Transverse colon (tissue), 4 donors: Measurements from ENCODE around the gene ANGPTL2. TPM values are rescaled to one million over a fixed set of nuclear protein-coding genes. Genes with fewer than 3 reads are reported as not detected.
A peak's percentile ranks its signal among the peaks of the same experiment; 100 is the strongest.

Experiments
- DNase-seq: peaks from one replicate; pipeline ENCODE4 v3.0.0-alpha.2; 2019
- H3K27ac ChIP-seq, 4 donors: fragments of 200-600 bp; sonication (generic); 2 replicates each; pipeline ENCODE4 v1.5.1; 2016 to 2018; ENCODE audit warnings: inconsistent platforms in 4 of 4
- H3K27me3 ChIP-seq: fragments of 200-600 bp; sonication (generic); 2 replicates; pipeline ENCODE4 v1.5.1; 2017; ENCODE audit warnings: inconsistent platforms
- H3K36me3 ChIP-seq, 4 donors: fragments of 200-600 bp; sonication (generic); 2 replicates each; pipeline ENCODE4 v1.5.1; 2017 to 2019; ENCODE audit warnings: inconsistent platforms in 4 of 4
- H3K4me1 ChIP-seq, 4 donors: fragments of 200-600 bp; sonication (generic); 2 replicates each; pipeline ENCODE4 v1.5.1; 2017 to 2020; ENCODE audit warnings: inconsistent platforms in 4 of 4
- H3K4me3 ChIP-seq, 4 donors: fragments of 200-600 bp; sonication (generic); 1 replicate in 1 of 4; 2 replicates in 3 of 4; pipeline versions ENCODE4 v1.5.1 to v1.6.1; 2017 to 2019; ENCODE audit warnings: inconsistent platforms in 4 of 4
- H3K9me3 ChIP-seq, 2 donors: fragments of 200-600 bp; sonication (generic); 2 replicates each; pipeline ENCODE4 v1.5.1; 2017 to 2019; ENCODE audit warnings: inconsistent platforms in 2 of 2
- CTCF ChIP-seq, 5 experiments: fragments of 200-600 bp in 3 of 5; fragments of 450-650 bp in 2 of 5; sonication (generic) in 3 of 5; IDR thresholded peaks; 1 replicate in 2 of 5; 2 replicates in 3 of 5; pipeline ENCODE4 v1.5.1; 2016 to 2017; ENCODE audit warnings: antibody characterized with exemption in 5 of 5, inconsistent platforms in 3 of 5, mild to moderate bottlenecking in 2 of 5, moderate library complexity in 1 of 5
- EP300 ChIP-seq: sonication (generic); formaldehyde crosslinking; IDR thresholded peaks from one replicate; pipeline ENCODE4 v1.6.1; 2017; ENCODE audit warnings: antibody characterized with exemption, low read depth
- POLR2A ChIP-seq: fragments of 450-650 bp; IDR thresholded peaks from one replicate; pipeline ENCODE4 v1.6.1; 2016; ENCODE audit warnings: antibody characterized with exemption, mild to moderate bottlenecking, moderate library complexity
- POLR2AphosphoS5 ChIP-seq, 3 donors: sonication (generic); formaldehyde crosslinking; IDR thresholded peaks; one replicate each; pipeline ENCODE4 v1.6.1; 2016; ENCODE audit warnings: antibody characterized with exemption in 3 of 3
- WGBS, 2 donors: methylation state at CpG; one replicate each; pipeline ENCODE4 v1.1.5; 2018; ENCODE audit warnings: low coverage in 1 of 2; 5-methylcytosine and 5-hydroxymethylcytosine counted together
- in situ Hi-C, 4 donors: fragments of 200-750 bp; cut with MboI; loops; one replicate each; pipeline versions ENCODE4 v1.15.0 to v1.15.1; 2017; ENCODE audit warnings: low sequenced_read_pairs in 3 of 4, low pct_ligation_motif_present in 1 of 4, low pct_unique_long_range_greater_than_20kb in 1 of 4
- intact Hi-C: fragments of 100-400 bp; cut with DNase I; formaldehyde crosslinking; loops from one replicate; pipeline ENCODE4 v1.15.1; 2023; ENCODE audit warnings: low total_unique reads
- total RNA-seq, 4 donors: library from RNA; depleted of rRNA; stranded (reverse); fragments of >200 nt; gene quantifications; one replicate each; pipeline ENCODE4 v1.1.0, GENCODE V29; 2016

ANGPTL2 gene
- total RNA-seq, 4 donors from 2014 or later, result 11.0 to 30.8 (median 13.1) TPM

GRCh38 chr9:127144670-127145445 is 22.4 kb upstream of the ANGPTL2 start:
- no peaks in the 10 kb centered on the region for H3K4me1 ChIP-seq
- WGBS, 2 donors, result 82 to 86% methylated on average over 3 to 8 of the region's 8 CpGs
- intact Hi-C loops (no loop called here), in situ Hi-C loops (no loop called here)
- no peaks in the 10 kb centered on the region for H3K36me3 ChIP-seq
- no peak for DNase-seq
- TF ChIP-seq POLR2A (no peak), CTCF (IDR thresholded peaks at IDR 0.05) (no peak), POLR2AphosphoS5 (IDR thresholded peaks at IDR 0.05) (peak; percentile 23 to 52 (median 38))
- no peaks in the 10 kb centered on the region for H3K27me3 ChIP-seq
- no peaks in the 10 kb centered on the region for H3K9me3 ChIP-seq
- H3K4me3 ChIP-seq, result no peak overlapping the region
- H3K27ac ChIP-seq, result peak overlapping the region; percentile 13 to 54 (median 42)

DNA sequence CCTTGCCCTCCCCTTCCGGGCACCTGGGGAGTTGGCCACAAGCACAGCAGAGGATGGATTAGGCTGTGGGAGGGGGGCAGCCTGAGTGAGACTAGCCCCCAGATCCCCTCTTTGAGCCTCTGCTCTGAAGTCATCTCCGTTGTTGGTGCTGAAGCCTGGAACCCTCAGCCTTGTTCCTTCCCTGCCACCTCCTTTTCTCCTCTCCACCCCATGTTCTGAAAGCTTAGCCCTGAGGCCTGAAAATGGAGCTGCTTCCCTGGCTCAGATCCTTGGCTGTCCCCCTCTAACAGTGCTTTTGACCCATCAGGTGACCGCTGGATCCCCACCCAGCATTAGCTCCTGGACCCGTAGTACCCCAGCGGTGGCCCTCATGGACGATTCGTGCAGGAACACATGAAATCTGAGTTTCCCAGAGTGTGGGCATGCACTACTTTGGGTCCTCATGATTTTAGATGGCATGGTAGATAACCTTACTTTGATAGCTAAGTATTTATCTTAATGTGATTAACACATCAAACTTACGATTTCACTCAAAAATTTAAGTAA is 21.6 kb upstream of the ANGPTL2 start:
- no peaks in the 10 kb centered on the region for H3K27me3 ChIP-seq
- no peak overlapping the region for H3K4me3 ChIP-seq
- H3K36me3 ChIP-seq, result no peaks in the 10 kb centered on the region
- H3K4me1 ChIP-seq, result no peaks in the 10 kb centered on the region
- no peak for TF ChIP-seq POLR2AphosphoS5 (IDR thresholded peaks at IDR 0.05)
- no peak for TF ChIP-seq CTCF (IDR thresholded peaks at IDR 0.05)
- no peak for TF ChIP-seq EP300
- no peak for TF ChIP-seq POLR2A
- H3K27ac ChIP-seq, result peak overlapping the region in 2 of 4 donors; percentile 12 to 50
- no peak for DNase-seq
- no peaks in the 10 kb centered on the region for H3K9me3 ChIP-seq
- in situ Hi-C loops, result no loop called here
- 80 to 95% methylated on average over 1 to 8 of the region's 8 CpGs for WGBS, 2 donors
- intact Hi-C loops, result no loop called here

GRCh38 chr9:127142931-127143464 is 20.6 kb upstream of the ANGPTL2 start:
- no peaks in the 10 kb centered on the region for H3K9me3 ChIP-seq
- no peaks in the 10 kb centered on the region for H3K36me3 ChIP-seq
- in situ Hi-C loops, result no loop called here
- no peak for TF ChIP-seq POLR2A
- TF ChIP-seq EP300, result no peak
- no peak for TF ChIP-seq POLR2AphosphoS5 (IDR thresholded peaks at IDR 0.05)
- no peak for TF ChIP-seq CTCF (IDR thresholded peaks at IDR 0.05)
- no peak for DNase-seq
- H3K4me3 ChIP-seq, result no peak overlapping the region
- 58 to 73% methylated on average over 2 of the region's 2 CpGs for WGBS, 2 donors
- H3K27me3 ChIP-seq, result no peaks in the 10 kb centered on the region
- intact Hi-C loops, result no loop called here
- no peaks in the 10 kb centered on the region for H3K4me1 ChIP-seq
- H3K27ac ChIP-seq, result no peak overlapping the region

DNA sequence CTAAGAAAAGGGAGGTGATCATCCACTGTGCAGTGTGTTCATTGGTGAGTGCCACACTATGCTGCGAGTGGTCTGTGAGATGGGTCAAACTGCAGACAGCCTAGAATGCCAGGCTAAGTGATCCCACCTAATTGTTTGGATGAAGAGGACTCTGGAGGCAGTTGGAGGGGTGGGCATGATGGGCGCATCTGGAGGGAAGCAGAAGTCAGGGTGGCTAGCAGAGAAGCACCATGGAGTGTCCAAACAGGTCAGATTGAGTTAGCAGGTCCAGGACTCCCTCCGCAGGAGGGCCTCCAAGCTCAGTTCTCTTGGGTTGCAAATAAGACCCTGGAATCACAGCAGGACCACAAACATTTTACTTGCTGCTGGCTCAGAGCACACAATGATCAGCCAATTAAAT is 19.9 kb upstream of the ANGPTL2 start:
- no peaks in the 10 kb centered on the region for H3K9me3 ChIP-seq
- no peaks in the 10 kb centered on the region for H3K4me1 ChIP-seq
- WGBS, 2 donors, result 97% methylated on average over 3 of the region's 3 CpGs; no CpG with 5 or more reads in 1 of the 2 donors
- intact Hi-C loops, result no loop called here
- in situ Hi-C loops, result no loop called here
- no peak overlapping the region for H3K27ac ChIP-seq
- no peaks in the 10 kb centered on the region for H3K27me3 ChIP-seq
- DNase-seq, result no peak
- H3K36me3 ChIP-seq, result no peaks in the 10 kb centered on the region
- no peak for TF ChIP-seq CTCF (IDR thresholded peaks at IDR 0.05)
- no peak for TF ChIP-seq POLR2AphosphoS5 (IDR thresholded peaks at IDR 0.05)
- TF ChIP-seq EP300, result no peak
- no peak for TF ChIP-seq POLR2A
- no peak overlapping the region for H3K4me3 ChIP-seq
